ENCODE measurements around the gene FAH.

FAH gene

DNA sequence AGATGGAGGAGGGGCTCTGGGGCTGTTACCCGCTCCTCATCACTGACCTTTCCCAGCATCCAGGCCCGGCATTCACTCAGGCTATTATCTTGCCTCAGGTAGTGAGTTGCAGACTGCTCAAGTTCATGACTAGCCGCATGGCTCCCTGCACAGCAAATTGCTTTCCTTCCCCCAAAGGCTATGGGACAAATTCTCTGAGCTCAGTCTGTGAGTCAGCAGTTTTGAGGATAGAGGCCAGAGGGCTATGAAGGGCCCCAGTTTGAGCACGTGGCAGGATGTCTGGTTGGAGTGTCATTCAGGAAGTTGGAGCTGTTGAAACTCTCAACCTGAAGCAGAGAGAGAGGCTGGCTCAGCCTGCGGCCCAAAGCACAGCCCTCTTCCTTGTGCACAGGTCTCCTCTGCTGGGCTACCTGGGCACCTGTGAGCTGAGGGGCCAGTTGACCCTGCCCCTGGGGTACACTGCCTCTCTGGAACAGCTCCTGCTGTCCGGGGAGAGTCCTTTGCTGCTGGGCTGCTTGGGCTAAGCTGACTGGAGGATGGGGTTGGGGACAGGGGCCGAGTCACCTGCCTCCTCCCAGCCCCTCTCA lies 7.9 kb downstream of the FAH start:
- DNase-seq (ENCODE audit: low read depth): peak; percentile 65
- TF ChIP-seq, protein P1, sequence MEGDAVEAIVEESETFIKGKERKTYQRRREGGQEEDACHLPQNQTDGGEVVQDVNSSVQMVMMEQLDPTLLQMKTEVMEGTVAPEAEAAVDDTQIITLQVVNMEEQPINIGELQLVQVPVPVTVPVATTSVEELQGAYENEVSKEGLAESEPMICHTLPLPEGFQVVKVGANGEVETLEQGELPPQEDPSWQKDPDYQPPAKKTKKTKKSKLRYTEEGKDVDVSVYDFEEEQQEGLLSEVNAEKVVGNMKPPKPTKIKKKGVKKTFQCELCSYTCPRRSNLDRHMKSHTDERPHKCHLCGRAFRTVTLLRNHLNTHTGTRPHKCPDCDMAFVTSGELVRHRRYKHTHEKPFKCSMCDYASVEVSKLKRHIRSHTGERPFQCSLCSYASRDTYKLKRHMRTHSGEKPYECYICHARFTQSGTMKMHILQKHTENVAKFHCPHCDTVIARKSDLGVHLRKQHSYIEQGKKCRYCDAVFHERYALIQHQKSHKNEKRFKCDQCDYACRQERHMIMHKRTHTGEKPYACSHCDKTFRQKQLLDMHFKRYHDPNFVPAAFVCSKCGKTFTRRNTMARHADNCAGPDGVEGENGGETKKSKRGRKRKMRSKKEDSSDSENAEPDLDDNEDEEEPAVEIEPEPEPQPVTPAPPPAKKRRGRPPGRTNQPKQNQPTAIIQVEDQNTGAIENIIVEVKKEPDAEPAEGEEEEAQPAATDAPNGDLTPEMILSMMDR (IDR thresholded peaks at IDR 0.05; ENCODE audit: low read depth, low read length, missing control alignments): no peak

DNA sequence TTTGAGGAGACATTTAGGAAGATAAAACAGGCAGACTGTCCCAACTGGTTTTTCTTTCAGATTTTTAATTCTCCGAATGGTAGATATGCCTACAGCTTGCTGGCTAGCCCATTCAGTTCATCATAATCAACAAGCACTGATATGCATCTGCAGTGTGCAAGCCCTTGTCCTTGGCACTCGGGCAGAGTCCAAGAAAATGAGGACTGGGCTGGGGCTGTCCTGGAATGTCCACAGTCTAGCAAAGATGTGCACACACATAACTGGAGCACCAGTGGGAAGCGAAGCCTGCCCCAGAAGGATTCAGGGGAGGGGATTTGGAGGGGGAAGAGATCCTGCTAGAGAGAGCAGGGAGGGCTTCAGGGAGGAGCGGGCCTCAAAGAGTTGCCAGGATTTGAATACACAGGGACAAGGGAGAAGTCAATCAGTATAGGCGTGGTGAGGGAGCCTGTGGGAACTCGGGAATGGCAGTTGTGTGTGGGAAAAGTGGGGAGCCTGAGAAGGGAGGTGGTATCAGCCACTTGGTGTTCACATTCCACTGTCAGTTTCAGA lies 8.7 kb downstream of the FAH start:
- H3K4me3 ChIP-seq (ENCODE audit: low read depth, low read length): no peak overlapping the region
- no peak for DNase-seq (ENCODE audit: low read depth)
- TF ChIP-seq, protein P1 (IDR thresholded peaks at IDR 0.05; ENCODE audit: low read depth, low read length, missing control alignments): no peak

More for the DNA sequence above, 7.9 kb downstream of the FAH start:
- H3K4me3 ChIP-seq (ENCODE audit: low read depth, low read length): no peak overlapping the region

DNA sequence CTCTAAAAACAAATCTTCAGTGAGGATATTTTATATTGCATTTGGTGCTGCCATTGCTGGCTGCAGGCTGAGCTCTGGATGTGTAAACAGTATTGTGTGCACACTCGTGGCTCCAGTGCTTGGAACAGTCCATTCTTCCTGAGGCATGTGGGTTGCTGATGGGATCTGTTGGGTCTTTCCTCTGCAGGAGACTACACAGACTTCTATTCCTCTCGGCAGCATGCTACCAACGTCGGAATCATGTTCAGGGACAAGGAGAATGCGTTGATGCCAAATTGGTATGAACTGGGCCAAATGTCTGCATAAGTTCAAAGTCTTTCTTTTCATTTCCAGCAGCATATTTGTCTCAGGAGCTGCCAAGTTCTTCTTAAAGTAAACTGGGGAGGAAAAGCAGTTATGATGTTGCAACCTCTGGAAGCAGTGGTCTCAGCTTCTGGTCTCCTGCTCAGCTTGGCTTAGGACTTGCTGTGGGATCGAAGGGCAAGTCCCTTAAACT lies 9.3 kb downstream of the FAH start:
- TF ChIP-seq, protein P1 (IDR thresholded peaks at IDR 0.05; ENCODE audit: low read depth, low read length, missing control alignments): no peak

DNA sequence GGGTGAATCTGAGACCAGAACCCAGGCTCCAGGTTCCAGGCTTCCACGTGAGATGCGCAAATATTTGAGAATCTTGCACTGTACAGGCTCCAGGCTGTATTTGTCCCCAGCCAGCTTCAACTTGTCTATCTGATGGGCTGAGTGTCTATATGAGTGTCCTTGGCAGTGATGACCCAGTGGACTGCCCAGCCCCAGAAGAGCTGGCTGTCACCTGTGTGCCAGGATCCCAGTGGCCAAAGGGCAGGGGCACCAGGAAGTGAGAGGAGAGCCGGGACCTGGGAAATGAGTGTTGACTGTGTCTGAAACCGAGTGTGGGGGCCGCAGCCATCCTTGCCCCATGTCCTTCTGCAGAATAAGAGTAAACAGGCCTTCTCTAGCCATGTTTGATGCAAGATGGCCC lies 10.4 kb downstream of the FAH start:
- TF ChIP-seq, protein P1 (IDR thresholded peaks at IDR 0.05; ENCODE audit: low read depth, low read length, missing control alignments): no peak
- no peak overlapping the region for H3K4me3 ChIP-seq (ENCODE audit: low read depth, low read length)
- no peak for DNase-seq (ENCODE audit: low read depth)

More for the DNA sequence above, 9.3 kb downstream of the FAH start:
- DNase-seq (ENCODE audit: low read depth): no peak
- no peak overlapping the region for H3K4me3 ChIP-seq (ENCODE audit: low read depth, low read length)

DNA sequence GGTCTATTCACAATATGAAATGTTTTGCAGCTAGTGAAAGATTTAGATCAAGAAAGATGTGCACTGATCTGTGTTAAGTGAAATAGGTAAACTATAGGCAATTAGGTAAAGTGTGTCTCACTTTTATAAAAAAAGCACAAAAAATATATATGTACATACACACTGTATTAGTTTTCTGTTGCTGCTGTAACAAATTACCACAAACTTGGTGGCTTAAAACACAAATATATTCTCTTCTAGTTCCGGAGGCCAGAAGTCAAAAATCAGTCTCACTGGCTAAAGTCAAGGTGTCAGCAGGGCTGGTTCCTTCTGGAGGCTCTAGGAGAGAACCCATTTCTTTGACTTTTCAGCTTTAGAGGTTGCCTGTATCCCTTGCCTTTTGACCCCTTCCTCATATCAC lies 11.1 kb downstream of the FAH start:
- DNase-seq (ENCODE audit: low read depth): no peak
- H3K4me3 ChIP-seq (ENCODE audit: low read depth, low read length): no peak overlapping the region
- TF ChIP-seq, protein P1 (IDR thresholded peaks at IDR 0.05; ENCODE audit: low read depth, low read length, missing control alignments): no peak

DNA sequence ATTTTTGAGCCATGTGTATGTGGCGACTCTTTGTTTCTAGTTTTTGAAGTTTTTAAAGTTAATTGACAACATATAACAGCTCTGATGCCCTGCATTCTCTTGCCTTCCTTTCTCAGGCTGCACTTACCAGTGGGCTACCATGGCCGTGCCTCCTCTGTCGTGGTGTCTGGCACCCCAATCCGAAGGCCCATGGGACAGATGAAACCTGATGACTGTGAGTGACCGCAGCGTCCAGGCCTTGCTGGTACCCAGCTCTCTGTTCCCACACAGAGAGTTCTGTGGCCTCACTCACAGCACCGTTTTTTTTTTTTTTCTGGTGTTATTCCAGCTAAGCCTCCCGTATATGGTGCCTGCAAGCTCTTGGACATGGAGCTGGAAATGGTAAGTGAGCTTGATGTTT lies 15.1 kb downstream of the FAH start:
- DNase-seq (ENCODE audit: low read depth): no peak
- TF ChIP-seq, protein P1 (IDR thresholded peaks at IDR 0.05; ENCODE audit: low read depth, low read length, missing control alignments): no peak
- no peak overlapping the region for H3K4me3 ChIP-seq (ENCODE audit: low read depth, low read length)

DNA sequence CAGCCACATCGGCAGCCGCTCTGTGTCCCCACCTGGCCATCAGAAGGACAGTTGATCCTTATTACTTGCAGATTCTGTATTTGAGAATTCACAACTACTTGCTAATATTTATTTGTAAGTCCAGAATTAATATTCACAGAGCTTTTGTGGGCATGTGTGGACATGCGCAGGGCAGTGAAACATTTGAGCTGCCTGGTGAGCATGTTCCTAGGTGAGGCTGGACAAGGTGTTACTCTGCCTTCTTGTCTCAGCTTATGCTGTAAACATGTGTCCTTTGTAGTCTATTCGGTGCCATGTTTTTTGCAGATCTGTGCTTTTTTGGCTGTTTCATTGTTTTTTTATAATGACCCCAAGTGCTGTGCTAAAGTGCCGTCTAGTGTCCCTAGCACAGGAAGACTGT lies 15.6 kb downstream of the FAH start:
- no peak overlapping the region for H3K4me3 ChIP-seq (ENCODE audit: low read depth, low read length)
- TF ChIP-seq, protein P1 (IDR thresholded peaks at IDR 0.05; ENCODE audit: low read depth, low read length, missing control alignments): no peak
- no peak for DNase-seq (ENCODE audit: low read depth)

All from GM12864 (cell line).